Activated naive CD8-positive, alpha-beta T cell (primary cell): ENCODE results near the gene ZNF182.
A peak's percentile ranks its signal among the peaks of the same experiment; 100 is the strongest.
"Not testable (repeated sequence)": the region's sequence is repeated elsewhere in the genome, so short reads cannot be mapped to it uniquely, and the experiment has no call there.

Experiments
- H3K27ac Mint-ChIP-seq: one replicate; pipeline ENCODE4 v1.8.0; 2021; ENCODE audit warnings: mixed read lengths
- H3K27me3 Mint-ChIP-seq: one replicate; pipeline ENCODE4 v1.8.0; 2021; ENCODE audit warnings: mixed read lengths
- H3K36me3 Mint-ChIP-seq: one replicate; pipeline ENCODE4 v1.8.0; 2021; ENCODE audit warnings: mixed read lengths
- H3K4me1 Mint-ChIP-seq: one replicate; pipeline ENCODE4 v1.8.0; 2021; ENCODE audit warnings: low read depth, mixed read lengths
- H3K4me3 Mint-ChIP-seq: one replicate; pipeline ENCODE4 v1.8.0; 2021; ENCODE audit warnings: mild to moderate bottlenecking, mixed read lengths
- H3K9me3 Mint-ChIP-seq: one replicate; pipeline ENCODE4 v1.8.0; 2021; ENCODE audit warnings: low read depth, mixed read lengths

Gene ZNF182

DNA sequence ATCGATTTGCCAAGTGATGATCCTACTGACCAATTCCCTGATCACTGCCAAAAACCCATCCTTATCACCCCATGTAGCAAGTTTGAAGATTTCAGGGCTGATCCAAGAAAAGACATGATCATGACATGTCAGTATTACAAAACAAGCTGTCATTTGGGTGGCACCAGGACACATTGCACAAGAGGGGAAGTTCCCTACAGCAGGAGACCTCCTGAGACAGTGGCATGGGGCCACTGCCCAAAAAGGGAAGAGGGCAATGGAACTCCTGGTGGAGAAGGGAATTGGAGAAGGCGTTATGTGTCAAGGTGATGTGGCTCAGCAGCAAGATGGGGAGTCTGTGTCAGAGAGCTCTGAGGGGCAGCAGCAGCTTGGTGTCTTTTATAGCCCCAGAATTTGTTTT, 43.4 kb downstream of the ZNF182 start:
- Mint-ChIP-seq H3K27ac (no peak overlapping the region), H3K4me3 (no peak overlapping the region), H3K27me3 (no peaks in the 10 kb centered on the region), H3K9me3 (no peaks in the 10 kb centered on the region), H3K36me3 (no peaks in the 10 kb centered on the region), H3K4me1 (no peaks in the 10 kb centered on the region)

DNA sequence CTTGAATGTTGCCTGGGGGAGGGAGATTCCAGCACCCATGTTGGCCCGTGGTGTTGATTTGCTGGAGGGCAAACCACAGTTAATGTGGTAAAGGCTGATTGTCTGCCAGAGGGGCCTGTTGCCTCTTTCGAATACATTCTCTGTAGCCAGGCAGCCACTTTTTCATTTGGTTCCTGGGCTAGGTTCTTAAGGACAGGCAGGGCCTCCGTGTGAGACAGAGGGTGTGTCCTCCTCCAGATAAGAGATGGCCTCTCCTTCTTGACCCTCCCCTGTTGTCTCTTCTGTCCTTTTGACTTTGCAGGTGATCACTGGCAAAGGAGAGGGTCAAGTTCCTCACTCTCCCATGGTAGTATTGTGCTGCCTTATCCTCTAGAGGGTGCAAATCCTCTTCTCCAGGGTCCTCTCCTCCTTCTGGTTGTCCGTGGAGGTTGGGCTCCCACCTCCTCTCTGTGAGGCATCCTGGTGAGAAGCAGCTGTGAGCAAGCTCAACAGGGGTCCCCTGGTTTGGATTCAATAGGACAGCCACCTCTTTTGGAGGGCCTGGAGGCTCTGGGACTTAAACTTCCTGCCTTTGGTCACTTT, 44.9 kb downstream of the ZNF182 start:
- no peaks in the 10 kb centered on the region for H3K36me3 Mint-ChIP-seq
- no peak overlapping the region for H3K27ac Mint-ChIP-seq
- no peaks in the 10 kb centered on the region for H3K27me3 Mint-ChIP-seq
- H3K4me1 Mint-ChIP-seq: no peaks in the 10 kb centered on the region
- H3K4me3 Mint-ChIP-seq: no peak overlapping the region
- H3K9me3 Mint-ChIP-seq: no peaks in the 10 kb centered on the region

DNA sequence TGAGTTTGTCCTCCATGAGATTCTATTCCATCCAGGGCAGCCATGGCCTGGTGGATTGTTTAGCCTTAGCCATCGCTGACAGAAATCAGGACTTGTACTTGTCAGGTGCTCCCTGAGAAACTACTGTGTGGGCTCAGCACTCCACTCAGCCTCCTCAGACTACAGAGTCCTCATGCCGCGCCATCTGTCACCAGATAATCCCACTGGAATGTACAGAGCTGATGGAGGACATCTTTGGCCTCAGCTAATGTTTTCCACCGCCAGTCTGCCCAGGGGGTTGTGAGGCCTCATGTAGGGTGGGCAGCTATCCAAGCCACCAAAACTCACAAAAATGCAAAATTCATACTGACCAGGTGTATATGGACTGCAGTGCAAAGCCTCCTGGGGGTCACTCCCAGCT, 45.6 kb downstream of the ZNF182 start:
- not testable (repeated sequence) for H3K27me3 Mint-ChIP-seq, H3K4me1 Mint-ChIP-seq, H3K4me3 Mint-ChIP-seq, H3K36me3 Mint-ChIP-seq, H3K9me3 Mint-ChIP-seq, H3K27ac Mint-ChIP-seq

DNA sequence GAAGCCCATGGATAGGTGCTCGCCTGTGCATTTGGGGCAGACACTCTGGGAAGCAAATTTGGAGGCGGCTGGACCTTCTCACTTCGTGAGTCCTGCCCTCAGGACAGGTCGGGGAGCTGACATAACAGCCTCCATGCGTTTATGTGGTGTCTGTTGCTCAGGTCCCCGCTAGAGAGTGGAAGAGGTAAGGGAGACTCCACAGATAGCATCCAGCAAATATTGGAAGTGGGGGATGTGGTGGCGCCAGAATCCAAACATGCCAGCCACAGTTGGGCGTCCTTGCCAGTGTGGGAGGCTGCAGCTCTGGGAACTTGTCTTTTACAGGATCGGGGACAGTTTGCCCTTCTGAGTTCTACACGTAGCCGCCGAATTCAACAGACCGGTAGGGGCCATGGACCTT, 47.8 kb downstream of the ZNF182 start:
- no peak overlapping the region for H3K4me3 Mint-ChIP-seq
- no peak overlapping the region for H3K27ac Mint-ChIP-seq
- H3K36me3 Mint-ChIP-seq: no peaks in the 10 kb centered on the region
- H3K9me3 Mint-ChIP-seq: no peaks in the 10 kb centered on the region
- H3K27me3 Mint-ChIP-seq: no peaks in the 10 kb centered on the region
- H3K4me1 Mint-ChIP-seq: no peaks in the 10 kb centered on the region

DNA sequence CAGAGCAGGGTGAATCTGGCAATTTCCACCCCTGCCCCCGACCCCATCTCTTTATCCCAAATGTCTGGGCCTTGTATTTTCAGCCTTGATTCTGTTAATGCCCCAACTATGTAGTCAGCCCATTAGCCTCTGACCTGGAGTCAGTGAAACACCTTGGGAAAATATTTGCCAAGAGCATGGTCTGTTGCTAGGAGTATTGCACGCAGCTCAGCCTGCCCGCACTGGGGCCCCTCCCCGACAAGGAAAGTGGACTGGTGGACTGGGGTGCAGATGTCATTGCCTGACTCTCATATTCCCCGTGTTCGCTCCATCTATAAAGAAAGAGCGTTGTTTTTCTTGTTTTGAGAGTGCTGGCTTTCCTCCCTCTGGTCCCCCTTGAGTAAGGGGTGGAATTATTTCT, 48.5 kb downstream of the ZNF182 start:
- H3K27me3 Mint-ChIP-seq, H3K36me3 Mint-ChIP-seq, H3K9me3 Mint-ChIP-seq, H3K4me1 Mint-ChIP-seq, H3K27ac Mint-ChIP-seq, H3K4me3 Mint-ChIP-seq: not testable (repeated sequence)

DNA sequence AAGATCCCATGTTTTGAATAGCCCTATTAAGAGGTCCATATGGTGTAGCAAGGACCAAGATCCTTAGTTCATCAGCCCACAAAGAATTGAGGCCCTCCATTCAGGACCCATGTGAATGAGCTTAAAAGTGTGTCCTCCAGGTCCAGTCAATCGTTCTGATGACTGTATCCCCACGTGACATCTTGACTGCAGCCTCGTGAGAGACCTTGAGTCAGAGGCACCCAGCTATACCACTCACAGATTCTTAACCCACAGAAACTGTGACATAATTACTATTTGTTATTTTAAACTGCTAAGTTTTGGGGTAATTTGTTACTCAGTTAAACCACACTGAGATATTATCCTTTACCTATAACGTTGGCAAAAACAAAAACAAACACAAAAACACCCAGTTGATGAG, 62.4 kb downstream of the ZNF182 start:
- Mint-ChIP-seq H3K27ac (no peak overlapping the region), H3K4me3 (no peak overlapping the region), H3K9me3 (no peaks in the 10 kb centered on the region), H3K27me3 (no peaks in the 10 kb centered on the region), H3K36me3 (peaks cover 3% of the 10 kb centered on the region), H3K4me1 (peaks cover 6% of the 10 kb centered on the region)

DNA sequence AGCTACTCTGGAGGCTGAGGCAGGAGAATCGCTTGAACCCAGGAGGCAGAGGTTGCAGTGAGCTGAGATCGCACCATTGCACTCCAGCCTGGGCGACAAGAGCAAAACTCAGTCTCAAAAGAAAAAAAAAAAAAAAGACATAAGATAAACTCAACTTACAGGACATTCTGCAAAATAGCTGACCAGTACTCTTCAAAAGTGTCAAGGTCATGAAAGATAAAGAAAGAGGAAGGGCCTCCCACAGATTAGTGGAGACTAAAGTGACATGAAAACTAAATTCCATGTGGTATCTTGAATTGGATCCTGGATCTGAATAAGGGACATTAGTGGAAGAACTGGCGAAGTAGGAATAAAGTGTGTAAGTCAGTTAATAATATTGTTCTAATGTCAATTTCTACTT, 63.3 kb downstream of the ZNF182 start:
- Mint-ChIP-seq H3K27me3 (no peaks in the 10 kb centered on the region), H3K4me1 (peaks cover 10% of the 10 kb centered on the region), H3K27ac (no peak overlapping the region), H3K9me3 (no peaks in the 10 kb centered on the region), H3K4me3 (no peak overlapping the region), H3K36me3 (peaks cover 3% of the 10 kb centered on the region)

DNA sequence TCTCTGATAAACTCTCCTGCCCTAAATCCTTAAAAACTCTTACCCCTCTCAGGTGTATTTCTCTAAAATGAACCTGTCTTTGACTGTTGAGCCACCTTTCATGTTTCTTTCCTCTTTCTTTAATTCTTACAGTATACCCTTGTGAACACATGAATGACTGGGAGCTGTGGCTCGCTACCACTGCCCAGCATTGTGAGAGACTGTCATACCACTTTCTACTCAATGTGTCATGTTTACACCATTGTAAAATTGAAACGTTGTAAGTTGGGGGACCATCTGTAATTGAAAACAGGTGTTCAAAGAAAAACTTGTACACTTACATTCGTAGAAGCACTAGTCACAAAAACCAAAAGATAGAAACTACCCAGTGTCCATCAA, 66.9 kb downstream of the ZNF182 start:
- Mint-ChIP-seq H3K27ac (no peak overlapping the region), H3K27me3 (no peaks in the 10 kb centered on the region), H3K9me3 (no peaks in the 10 kb centered on the region), H3K36me3 (no peaks in the 10 kb centered on the region), H3K4me3 (peak overlapping the region; percentile 83), H3K4me1 (peaks cover 10% of the 10 kb centered on the region)

DNA sequence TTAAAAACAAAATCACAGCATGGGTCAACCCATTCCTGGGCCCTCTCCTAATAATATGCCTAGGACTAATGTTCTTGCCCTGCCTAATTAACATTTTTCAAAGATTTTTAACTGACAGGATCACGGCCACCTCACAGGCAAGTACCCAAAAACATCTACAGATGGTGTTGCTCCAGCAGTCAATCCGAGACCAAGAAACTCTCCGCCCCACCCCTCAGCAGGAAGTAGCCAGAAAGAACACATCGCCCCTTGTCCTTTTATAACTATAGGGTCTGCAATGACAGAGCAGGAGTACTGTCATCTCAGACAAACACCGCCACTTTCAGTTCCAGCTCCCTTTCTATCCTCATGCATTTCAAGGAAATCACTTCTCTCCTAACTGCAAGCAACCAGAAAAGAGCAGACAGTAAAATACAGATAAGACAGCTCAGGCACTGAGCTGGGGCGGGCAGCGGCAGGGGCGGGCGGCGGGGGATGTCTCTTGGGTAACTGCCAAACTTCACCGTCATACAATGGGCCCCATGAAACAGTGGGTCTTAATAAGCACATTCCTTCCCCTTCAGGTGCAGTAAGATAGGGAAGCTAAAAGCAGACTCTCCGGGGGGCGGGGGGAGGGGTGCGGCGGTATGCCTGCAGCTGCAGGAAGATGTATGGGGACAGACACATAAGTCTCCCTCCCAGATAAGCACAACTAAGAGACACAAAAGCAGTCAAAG, 67.4 kb downstream of the ZNF182 start:
- H3K4me1 Mint-ChIP-seq: peaks cover 10% of the 10 kb centered on the region
- peak overlapping the region; percentile 83 for H3K4me3 Mint-ChIP-seq
- H3K27ac Mint-ChIP-seq: no peak overlapping the region
- no peaks in the 10 kb centered on the region for H3K36me3 Mint-ChIP-seq
- H3K9me3 Mint-ChIP-seq: no peaks in the 10 kb centered on the region
- no peaks in the 10 kb centered on the region for H3K27me3 Mint-ChIP-seq

DNA sequence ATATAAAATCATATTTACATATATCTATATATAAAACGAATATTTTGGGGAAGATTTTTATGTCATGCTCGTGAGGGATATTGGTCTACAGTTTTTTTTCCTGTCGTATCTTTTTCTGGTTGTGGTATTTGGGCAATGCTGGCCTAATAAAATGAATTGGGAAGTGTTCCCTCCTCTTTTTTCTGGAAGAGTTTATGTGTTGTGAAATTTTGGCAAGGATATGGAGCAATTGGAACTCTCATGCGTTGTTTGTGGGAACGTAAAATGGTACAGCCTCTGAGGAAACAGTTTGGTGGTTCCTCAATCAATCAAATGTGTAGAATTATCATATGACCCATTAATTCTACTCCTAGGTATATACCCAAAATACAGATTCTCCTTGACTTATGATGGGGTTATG, 69.8 kb downstream of the ZNF182 start:
- no peaks in the 10 kb centered on the region for H3K9me3 Mint-ChIP-seq
- H3K36me3 Mint-ChIP-seq: no peaks in the 10 kb centered on the region
- peaks cover 10% of the 10 kb centered on the region for H3K4me1 Mint-ChIP-seq
- H3K27me3 Mint-ChIP-seq: no peaks in the 10 kb centered on the region
- no peak overlapping the region for H3K27ac Mint-ChIP-seq
- no peak overlapping the region for H3K4me3 Mint-ChIP-seq

DNA sequence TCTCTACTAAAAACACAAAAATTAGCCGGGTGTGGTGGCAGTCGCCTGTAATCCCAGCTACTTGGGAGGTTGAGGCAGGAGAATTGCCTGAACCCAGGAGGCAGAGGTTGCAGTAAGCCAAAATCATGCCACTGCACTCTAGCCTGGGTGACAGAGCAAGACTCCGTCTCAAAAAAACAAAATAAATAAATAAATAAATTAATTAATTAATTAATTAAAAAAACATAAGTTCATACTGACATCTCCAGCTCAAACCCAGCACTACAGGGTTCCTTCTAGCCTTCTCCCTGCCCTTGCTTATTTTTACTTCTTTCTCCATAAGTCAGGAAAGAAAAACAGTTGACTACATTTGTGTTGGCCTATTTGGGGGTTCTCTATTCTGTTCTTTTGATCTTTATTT, 71.8 kb downstream of the ZNF182 start:
- not testable (repeated sequence) for H3K4me3 Mint-ChIP-seq, H3K4me1 Mint-ChIP-seq, H3K9me3 Mint-ChIP-seq, H3K36me3 Mint-ChIP-seq, H3K27me3 Mint-ChIP-seq, H3K27ac Mint-ChIP-seq

DNA sequence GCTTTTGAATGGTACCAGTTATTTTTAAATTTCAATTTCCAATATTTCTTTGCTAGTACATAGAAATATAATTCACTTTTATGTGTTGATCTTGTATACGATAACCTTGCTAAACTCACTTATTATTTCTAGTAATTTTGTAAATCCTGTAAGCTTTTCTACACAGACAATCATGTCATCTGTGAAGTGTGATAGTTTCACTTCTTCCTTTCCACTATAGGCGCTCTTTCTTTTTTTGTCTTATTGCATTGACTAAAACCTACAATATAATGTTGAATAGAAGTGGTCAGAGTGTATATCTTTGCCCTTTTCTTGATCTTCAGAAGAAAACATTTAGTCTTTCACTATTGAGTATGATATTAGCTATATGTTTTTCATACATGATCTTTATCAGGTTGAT, 76.6 kb downstream of the ZNF182 start:
- H3K27ac Mint-ChIP-seq: no peak overlapping the region
- H3K4me1 Mint-ChIP-seq: no peaks in the 10 kb centered on the region
- H3K9me3 Mint-ChIP-seq: no peaks in the 10 kb centered on the region
- no peak overlapping the region for H3K4me3 Mint-ChIP-seq
- no peaks in the 10 kb centered on the region for H3K36me3 Mint-ChIP-seq
- no peaks in the 10 kb centered on the region for H3K27me3 Mint-ChIP-seq
